ENCODE results near the gene SLX9. TPM values are rescaled to one million over a fixed set of nuclear protein-coding genes. Genes with fewer than 3 reads are reported as not detected.

SLX9 gene
- total RNA-seq, 1 donor from 2014 or later, result 27.2 TPM

DNA sequence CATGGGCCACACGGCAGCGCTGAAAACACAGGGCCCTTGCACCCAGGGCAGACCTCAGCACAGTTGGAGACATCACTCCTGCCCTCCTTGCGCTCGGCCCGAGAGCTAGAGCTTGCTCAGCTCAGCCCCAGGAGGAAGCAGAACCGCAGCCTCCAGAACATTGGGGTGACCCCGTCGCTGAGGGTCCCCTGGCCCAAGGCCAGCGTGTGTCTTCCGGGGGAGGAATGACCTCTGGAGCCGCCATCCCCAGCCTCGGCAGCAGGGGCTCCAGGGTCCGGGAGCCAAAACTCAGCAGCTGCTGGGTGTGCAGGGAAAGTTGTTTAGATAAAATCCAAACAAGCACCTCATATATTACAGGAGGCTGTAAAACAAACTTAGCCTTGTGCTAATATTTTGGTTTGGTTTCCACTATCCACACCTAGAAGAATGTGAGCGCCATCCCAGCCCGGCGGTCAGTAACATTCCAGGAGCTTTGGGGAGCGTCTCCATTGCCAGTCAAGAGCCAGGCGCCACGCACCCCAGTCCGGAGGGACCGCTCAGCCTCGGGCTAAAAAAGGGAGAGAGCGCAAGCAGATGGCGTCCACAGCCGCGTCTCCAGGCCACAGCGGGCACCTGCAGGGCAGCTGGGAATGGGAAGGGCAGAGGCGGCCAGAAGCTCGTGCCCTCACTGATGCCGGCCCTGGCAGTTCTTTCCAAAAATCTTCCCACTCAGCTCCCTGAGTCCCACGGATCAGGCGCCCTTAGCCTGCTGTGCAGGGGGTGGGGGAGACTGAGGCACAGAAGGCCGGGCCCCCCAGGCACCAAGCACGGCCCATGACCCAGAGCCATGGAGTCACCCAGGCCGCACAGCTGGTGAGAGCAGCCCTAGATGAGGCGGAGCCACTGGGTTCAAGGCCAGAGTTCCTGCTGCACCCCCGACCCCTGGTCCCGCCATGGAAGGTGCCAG is 52.0 kb downstream of the SLX9 start:
- ATAC-seq, result no peak

DNA sequence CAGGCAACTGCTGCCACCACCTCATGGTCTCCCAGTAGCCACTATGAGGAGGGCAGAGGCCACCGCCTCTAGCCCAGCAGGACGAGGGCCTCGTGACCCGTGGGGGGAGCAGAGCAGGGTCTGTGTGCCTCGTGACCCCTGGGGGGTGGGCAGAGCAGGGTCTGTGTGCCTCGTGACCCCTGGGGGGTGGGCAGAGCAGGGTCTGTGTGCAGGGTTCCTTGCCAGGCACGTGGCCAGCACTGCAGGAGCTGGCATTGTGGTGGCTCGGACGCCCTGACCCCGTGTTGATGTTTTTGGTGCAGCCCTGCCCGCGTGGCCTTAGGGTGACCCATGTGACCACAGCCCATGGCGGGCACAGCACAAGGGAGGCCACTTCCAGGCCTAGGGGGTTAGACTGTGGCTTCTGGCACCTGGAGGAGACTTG is 52.8 kb downstream of the SLX9 start:
- ATAC-seq, result no peak

DNA sequence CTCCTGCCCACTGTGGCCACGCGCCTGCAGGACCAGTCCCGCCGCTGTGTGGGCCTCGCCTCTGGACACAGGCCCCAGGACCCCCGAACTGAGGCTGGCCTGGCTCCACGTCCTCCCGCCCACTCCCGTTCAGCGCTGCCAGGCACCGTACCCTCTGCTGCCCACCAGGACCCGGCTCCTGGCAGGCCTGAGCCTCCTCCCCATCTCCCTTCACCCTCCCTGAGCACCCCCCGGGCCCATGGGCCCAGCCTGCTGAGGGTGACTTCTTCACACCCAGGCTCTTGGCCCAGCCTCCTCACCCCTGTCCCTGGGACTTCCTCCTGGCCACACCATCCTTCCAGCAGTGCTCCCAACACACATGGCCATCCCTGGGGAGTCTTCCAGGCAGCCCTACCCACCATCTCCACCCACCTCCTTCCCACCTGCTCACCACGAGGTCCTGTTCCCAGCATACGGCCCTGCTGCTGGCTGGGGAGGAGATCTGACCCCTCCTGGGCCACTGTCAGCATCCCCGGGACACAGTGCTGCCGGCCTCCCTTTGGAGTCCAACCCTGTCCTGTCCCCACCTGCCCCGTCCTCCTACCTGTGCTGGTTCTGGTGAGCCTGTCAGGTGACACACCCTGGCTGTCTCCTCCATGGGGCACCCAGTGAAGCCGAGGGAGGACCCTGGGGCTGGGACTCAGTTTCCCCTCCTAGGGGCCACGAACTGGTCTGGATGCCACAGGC is 53.7 kb downstream of the SLX9 start:
- no peak for ATAC-seq

DNA sequence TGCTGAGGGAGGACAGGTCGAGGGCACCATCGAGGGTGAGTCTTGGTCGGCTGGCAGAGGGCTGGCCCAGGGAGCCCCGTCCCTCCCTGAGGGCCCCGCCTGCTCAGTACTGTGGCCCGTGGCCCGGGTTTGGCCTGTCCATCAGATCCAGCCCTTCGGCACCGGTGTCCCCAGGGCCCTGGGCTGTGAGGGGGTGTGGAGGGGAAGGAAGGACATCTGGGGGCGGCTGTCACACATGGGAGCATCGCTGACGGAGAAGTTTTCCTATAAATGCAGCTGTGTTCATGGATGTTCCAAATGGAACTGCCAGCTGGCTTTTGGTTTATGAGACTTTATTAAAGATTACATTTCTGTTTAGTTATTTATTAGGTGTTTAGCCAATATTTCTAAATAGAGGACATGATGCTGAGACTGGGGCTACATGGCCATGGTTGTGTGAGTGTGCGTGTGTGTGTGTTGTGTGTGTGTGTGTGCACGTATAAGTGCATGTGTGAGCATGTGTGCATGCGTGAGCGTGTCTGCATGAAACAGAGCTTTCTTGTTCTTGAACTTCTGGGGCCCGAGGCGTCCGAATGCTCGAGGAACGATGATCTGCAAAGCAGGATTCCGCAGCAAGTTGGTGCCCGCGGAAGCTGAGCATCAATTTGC is 54.3 kb downstream of the SLX9 start:
- no peak for ATAC-seq

DNA sequence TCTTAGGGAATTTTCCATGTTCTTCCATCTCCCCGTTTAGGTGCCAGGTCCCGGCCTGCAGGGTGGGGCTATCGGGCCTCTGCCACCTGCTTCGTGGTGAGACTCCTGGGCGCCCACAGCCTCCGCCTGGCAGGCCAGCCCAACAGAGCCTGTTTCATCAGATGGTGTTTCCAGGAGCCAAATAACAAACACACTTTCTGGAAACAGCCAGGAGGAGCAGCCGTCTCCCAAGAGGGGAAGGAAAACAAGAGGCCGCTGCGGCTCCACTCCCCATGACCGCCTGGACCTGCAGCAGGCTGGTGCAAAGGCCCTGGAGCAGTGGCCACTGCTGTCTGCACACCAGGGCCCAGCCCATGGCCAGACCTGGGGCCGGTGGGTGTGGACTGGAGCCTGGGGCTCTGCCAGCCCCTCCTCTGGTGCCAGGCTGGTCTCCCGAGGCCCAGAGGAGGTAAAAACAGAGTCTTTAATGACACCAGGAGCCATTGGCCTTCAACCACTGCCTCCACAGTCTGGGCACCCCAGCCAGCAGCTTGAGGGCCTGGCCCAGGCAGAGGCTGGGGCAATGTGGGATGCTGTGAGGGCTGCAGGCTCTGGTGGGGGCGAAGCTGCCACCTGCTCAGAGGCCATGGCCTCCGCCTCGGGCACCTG is 55.0 kb downstream of the SLX9 start:
- no peak for ATAC-seq

DNA sequence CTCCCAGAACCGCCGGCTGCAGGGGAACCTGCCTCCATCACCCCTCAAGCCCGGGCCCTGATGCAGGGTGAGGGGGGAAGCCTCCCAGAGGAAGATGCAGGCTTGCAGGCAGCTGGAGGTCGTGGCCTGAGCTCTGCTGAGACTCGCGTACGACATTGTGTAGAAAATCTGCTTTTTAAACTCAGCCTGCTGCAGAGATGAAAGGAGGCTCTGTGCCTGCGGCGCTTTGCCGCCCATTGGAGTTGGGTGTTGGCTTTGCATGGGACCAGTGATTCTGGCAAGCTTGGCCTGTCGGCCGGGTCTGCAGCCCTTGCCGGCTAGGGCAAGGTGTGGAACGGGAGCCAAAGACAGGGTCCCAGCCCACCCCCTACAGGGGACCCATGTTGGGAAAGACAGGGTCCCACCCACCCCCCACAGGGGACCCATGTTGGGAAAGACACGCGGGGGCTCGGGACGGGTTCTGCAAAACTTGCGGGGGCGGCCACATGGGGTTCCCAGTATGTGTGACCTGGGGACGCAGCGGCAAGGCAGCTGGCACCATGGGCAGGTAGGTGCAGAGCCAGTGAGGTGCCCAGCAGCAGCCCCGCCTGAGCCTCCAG is 55.6 kb downstream of the SLX9 start:
- ATAC-seq, result no peak

DNA sequence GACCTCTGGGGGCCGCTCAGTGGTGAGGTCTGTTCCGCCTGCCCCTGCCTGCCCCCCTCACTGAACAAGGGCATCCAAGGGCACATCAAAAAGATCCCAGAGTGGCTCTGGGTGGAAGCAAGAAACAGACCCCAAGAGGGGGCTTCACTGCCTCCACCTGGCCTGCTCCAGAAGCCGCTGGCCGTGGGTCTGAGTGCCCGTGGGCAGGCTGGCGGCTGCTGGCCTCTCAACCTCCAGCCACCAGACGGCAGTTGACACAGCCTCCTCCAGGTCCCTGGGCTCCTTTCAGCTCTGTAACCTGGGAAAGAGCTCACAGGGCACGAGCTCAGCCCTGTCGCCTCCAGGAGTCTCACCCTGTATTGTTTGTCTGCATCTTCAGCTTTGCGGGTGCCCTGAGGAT is 56.3 kb downstream of the SLX9 start:
- no peak for ATAC-seq

DNA sequence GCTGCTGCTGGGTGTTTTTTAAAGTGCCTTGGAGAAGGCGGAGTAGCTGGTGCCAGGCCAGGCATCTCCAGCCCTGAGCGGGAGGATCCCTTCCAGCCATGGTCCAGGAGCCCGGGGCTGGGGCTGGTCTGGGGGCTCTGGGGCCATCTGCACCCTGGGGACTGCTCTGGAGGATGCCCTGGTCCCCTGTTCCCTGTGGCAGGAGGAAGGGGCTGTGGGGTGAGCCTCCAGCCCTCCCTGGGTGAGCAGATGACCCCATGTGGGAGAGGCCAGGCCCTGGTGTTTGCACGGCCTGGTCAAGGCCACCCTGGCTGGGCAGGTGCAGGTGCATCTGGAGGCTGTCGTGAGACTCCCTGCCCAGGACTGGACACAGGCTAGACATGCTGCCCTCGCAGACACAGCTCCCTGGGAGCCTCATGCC is 56.7 kb downstream of the SLX9 start:
- ATAC-seq, result no peak

DNA sequence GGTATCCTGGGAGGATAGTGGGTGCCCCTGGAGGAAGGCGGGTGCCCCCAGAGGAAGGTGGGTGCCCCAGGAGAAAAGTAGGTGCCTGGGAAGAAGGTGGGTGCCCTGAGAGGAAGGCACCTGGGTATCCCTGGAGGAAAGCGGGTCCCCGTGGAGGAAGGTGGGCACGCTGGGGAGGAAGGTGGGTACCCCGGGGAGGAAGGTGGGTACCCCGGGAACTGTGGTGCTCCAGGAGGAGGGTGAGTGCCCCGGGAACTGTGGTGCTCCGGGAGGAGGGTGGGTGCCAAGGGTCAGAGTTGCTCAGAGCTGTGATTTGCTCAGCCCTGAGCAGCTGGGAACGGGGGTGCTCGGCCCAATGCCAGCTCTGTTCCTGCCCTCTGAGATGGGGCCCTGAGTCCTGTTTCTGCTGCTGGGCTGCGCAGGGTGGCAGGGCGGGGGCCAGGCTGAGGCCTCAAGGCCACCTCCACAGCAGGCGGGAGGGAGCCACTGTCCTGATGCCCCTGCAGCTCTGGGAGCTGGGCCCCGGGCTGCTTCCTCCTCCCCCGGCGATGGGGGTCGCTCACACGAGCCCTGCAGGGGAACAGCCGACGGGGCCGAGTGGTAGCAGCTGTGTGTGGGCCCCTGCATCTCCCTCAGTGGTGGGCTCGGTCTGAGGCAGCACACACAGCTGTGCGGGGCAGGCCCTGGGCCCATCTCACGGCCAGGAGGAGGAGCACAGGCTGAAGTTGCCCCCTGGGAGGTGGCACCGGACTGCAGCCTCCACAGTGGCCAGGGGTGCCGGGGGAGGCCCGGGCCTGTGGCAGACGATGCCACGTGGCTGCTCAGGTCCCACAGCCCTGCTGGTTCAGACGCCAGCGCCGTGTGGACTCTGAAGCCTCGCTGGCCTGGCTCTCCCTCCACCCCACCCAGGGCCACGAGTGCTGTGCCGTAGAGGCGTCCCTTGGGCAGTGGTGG is 57.4 kb downstream of the SLX9 start:
- ATAC-seq, result no peak

DNA sequence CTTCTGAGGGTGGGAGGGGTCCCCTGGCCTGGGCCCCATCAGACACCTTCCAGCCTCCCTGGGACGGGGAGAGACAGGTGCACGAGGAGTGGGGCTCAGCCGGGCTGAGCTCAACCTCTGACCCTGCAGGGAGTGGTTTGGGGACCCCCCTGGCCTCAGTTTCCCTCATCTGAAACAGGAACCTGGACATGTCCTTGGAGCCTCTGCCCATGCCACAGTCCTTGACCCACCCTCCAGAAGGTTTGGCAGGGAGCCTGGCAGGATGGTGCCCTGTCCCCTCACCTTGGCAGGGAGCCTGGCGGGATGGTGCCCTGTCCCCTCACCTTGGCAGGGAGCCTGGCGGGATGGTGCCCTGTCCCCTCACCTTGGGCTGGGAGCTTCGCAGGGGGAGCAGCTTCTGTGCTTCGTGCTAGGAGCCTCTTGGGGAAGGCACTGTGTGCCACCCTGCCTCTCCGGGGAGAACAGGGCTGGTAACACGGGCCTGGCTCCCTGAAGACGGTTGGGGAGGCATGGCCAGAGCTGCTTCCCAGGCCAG is 58.3 kb downstream of the SLX9 start:
- no peak for ATAC-seq

DNA sequence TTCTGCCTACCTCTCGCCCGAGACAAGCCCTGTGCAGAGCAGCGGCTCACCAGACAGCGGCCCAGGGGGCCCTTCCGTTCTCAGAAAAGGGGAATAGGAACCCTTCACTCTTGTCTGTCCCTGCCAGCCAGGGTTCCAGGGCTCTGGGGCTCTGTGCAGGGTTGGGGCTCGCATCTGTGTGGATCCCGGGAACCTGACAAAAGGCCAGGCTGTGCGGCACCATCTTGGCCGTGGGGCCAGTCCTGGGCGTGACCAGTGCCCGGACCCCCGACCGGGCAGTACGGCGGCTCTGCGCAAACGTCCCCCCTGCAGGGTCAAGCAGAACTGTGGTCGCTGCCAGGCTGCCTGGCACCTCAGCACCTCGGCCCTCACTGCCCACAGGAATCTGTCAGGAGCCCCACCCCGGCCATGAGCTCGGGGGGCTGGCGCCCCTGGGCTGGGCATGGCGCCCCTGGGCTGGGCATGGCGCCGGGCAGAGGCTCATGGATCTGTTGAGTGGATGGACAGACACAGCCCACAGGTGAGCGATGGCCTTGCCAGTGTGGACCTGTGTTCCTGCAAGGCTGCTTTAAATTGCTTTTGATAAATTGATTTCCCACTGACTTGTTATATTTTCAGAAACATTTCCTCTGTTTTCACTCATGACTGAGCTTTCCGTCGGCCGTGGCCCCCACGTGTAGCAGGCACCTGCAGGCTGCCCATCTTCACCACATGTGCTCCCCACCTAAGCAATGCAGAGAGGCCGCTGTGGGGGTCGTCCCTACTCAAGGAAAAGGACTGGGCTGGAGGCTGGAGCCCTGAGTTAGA is 59.0 kb downstream of the SLX9 start:
- no peak for ATAC-seq

DNA sequence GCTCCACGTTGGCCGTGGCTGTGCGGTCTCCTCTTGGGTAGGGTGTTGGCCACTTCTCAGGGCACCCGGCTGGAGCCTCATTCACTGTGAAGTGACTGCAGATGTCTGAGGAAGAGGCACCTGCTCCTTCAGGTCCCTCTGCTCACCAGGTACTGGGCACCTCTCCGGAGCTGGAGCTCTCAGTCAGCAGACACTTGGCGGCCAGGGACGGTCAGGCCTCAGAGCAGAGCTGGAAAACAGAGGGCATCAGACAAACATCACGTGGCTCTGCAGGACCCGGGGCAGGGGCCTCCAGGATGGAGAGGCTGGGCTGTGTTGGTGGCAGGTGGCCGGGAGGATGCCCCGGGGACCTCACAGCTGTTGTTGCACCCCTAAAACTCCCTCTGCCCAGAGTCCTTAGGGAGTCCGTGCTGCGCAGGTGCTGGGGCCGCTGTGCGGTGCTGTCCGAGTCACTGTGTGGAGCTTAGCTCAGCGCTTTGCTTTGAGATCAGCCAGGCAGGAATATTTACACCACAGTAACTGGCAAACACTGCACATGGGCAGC is 59.7 kb downstream of the SLX9 start:
- no peak for ATAC-seq

DNA sequence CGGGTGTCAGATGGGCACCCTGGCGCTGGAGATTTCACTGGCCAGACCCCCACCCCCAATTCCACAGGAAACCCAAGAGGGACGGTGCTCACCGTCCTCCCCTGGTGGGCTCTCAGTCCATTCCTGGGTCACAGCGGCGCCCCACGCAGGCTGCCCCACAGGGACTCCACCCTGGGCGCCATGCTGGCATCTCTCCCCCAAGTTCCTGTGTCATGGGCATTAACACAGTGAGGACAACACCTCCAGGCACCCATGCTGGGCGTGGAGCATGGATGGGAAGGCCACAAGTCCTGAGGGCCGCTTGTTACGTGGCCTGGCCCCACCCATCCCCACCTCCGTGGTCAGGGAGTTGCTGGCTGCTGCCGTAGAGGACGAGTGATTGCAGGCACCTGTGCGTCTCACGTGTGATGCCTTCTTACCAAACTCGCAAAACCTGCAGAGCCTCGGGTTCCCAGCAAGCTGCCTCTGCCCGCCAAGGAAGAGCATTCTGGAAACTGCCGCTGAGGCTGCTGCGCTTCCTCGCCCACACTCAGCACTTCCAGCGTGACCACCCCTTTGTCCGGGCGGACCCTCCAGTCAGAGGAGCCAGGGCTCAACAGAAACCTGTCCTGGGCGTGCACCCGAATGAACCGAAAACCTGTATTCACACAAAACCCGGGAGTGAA is 60.3 kb downstream of the SLX9 start:
- ATAC-seq, result peak; percentile 84

DNA sequence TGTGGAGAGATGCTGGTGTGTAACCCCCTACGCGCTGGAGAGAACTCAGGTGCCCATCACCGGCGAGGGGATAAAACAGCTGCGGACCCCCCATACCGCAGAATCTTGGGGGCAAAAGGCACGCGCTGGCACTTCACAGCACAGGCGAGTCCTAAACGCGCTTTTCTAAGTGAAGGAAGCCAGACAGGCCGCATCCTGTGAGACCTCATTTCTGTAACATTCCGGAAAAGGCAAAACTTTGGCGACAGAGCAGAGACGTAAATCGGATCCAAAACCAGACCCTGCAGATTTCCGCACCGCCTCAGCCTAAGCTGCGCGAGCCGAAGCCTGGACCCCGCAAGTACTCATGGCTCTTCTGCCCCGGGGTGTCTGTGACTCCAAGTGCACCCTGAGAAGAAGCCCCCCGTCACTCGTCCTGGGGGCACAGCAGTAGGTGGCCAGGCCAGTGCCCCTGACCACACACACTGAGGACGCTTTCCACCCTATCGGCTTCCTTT is 60.9 kb downstream of the SLX9 start:
- ATAC-seq, result no peak

DNA sequence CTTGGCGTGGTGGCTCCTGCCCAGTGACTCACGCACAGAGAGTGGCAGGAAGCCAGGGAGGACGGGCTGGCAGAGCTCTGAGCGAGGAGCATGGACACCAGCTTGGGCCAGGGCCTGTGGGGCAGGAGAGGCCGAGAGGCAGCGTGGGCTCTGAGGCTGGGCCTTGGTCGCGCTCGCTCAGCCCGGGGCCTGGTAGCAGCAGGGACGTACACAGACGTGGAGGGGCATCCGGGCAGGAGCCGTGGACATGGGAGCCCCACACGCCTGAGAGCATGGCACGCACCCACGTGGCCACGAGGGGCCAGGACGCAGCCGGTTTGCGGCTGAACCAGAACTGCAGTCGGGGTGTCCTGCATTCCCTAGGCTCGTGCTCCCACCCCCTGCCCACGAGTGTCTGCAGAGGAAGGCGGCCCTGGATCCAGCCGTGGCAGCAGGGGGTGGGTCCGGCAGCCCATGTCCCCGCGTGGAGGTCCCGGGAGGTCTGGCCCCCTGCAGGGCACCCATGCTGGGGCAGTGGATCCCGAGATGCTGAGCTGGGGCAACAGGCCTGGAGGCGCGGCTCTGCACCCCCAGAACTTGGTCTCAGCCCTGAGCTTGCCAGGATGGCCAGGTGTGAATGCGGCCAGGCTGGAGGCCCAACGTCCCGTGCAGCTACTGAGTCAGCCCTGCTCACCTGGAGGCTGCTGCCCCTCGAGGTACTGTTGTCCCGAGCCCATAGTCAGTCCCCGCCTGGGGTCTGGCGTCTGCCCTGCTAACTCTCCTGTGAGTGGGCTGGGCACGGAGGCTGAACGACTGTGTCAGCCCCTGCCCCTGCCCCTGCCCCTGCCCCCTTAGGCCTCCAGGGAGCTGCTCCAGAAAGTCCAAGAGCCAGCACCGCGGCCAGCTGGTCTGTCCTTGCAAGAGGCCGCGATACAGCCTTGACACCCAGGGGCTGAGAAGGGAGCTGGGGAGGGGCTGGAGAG is 61.6 kb downstream of the SLX9 start:
- peak; percentile 72 for ATAC-seq

DNA sequence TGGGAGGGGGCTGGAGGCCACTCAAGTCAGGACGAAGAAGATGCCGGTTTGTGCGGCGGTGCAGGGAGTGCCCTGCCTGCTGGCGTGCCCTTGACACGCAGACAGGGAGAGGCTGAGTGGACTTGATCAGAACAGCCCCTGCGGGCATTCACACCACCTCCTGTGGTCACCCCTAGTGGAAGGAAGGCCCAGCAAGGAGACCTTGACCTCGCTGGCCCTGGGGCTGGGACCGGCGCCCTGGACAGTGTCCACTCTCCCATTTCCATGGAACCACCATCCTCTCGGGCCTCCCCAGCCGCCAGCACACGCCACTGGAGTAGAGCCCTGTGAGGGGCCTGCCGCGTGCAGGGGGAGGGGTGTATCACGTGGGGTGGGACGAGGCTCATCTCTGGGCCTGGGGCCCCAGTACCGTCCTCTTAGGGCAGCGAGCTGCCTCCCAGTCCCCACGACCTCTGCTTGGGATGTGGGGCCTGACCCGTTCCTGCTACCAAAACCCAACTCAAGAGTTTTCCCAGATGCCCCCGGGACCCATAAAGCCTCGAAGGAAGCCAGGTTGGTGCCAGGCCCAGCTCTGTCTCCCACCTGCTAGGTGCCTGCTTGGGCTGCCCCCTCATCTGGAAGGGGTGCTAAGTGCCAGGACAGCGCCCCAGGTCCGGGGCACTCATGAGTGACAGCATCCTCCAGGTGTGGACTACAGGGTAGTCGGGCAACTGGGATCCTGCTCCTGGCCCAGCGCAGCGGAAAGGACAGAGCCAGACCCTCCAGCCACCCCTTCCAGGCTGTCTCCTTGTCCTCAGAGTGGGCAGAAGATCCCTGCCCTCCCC is 62.8 kb downstream of the SLX9 start:
- no peak for ATAC-seq

All from esophagus mucosa (tissue), 1 donor.